HG02610 (cell line): ENCODE measurements around the gene ZNF410.
"Not testable (repeated sequence)": the region's sequence is repeated elsewhere in the genome, so short reads cannot be mapped to it uniquely, and the experiment has no call there.

Experiments used
- ATAC-seq: cut with Tn5 transposase; IDR thresholded peaks from one replicate; pipeline ENCODE4 v1.9.1; 2021; ENCODE audit warnings: mild to moderate bottlenecking, moderate library complexity; ENCODE audit not compliant: unreplicated experiment

The ZNF410 gene

DNA sequence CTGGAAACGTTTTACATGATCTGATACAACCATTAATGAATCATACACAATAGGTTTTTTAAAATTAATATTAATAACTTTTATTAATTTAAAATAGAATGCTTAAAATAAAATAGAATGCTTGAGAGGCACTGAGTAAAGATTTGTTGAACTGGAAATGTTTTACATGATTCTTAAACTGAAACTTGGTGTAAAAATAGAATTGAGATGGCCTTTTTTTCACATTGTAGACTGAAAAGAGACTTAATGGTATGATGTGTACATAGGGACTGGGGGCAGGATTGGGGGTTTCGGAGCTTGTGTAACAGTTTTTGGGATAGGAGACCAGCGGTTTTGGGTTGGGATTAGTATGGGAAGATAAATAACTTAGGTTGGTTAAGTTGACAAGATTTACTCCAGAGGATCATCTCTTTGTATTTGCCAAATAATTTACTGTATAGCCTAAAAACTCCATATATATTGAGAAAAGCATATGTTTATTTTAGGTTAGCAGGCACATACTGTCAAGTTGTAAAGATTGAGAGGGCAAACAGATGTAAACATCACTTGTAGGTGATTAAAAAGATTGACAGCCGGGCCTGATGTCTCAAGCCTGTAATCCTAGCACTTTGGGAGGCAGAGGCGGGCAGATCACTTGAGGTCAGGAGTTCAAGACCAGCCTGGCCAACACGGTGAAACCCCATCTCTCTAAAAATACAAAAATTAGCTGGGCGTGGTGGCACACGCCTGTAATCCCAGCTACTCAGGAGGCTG is 2.0 kb upstream of the ZNF410 start:
- no peak for ATAC-seq

DNA sequence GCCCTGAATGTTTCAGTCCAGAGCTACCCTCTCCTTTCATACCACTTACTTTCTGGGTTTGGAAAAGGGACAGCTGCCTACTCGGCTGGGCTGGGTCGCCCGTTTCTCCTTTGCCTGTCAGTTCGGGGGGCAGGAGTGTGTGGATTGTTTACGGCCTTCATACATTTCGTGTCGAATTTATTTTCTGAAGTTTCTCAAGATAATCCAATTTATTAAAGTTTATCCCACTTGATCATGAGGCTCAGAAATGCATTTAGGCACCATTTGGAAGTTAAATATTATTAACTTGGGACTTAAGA is 608 bp downstream of the ZNF410 start:
- ATAC-seq = no peak

DNA sequence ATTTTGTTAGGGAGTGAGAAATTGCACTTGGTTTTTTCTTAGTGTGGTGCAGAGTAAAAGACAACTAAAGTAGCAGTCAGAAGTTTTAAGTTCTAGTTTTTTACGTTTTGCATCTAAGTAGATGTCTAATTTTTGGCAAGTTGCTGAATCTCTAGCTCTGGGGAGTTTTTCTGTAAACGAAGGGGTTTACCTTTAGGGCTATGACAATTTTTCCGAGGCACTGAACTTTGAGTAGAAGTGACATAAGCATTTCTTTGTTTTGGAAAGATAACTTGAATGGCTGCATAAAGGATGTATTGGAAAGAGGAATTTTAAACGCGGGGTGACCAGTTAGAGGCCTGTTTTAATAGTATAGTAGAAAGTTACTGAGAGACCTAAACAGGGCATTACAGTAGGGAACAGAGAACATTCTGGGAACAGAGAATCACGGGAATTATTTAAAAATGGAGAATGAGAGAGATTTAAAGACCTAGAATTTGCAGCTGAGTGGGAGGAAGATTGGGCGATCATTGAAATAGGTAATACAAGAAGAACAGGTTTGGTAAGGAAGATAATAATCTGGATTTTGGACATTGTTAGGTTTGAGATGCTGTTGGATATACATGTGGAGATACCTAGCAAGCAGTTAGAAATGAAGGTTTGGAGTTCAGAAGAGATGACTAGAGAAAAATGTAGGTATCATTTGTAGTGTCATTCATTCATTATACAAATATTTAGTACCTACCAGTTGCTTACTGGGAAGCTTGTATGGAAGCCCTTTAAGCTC is 1.2 kb downstream of the ZNF410 start:
- ATAC-seq = no peak

DNA sequence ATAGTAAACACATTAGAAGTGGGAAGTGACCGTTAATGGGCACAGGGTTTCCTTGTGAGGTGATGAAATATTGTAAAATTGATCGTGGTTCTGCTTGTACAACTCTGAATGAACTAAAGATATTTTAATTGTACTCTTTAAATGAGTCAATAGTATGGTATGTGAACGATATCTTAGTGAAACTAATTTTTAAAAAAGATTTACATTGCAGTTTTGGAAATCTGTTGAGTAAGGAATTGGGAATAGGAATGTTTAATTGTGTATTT is 1.7 kb downstream of the ZNF410 start:
- ATAC-seq = no peak

DNA sequence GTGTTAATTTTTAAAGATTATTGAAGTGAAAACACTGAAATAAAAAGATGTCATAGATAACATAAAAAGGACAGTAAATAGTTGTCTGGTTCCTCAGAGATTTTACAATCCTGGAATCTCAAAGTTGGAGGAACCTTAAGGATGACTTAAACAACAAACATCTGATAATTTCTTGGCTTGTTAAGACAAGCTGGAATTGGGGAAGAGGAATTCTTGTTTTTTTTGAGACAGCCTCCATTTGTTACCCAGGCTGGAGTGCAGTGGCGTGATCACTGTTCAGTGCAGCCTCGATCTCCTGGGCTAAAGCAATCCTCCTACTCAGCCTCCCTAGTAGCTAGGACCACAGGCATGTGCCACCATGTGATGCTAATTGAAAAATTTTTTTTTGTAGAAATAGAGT is 2.3 kb downstream of the ZNF410 start:
- no peak for ATAC-seq

DNA sequence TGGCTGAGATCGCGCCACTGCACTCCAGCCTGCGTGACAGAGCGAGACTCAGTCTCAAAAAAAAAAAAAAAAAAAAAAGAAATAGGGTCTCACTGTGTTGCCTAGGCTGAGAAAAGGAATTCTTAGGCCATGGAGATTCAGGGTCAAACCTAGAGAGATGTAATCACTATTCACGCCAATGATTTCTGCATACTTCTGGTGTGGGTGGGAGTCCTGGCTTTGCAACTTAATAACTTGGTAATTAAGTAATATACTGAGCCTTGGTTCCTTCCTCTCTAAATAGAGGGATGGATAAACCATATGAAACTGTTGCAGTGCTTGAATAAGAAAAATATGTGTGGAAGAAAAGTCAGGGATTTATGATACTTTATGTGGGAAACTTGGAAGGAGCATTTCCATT is 2.7 kb downstream of the ZNF410 start:
- no peak for ATAC-seq

DNA sequence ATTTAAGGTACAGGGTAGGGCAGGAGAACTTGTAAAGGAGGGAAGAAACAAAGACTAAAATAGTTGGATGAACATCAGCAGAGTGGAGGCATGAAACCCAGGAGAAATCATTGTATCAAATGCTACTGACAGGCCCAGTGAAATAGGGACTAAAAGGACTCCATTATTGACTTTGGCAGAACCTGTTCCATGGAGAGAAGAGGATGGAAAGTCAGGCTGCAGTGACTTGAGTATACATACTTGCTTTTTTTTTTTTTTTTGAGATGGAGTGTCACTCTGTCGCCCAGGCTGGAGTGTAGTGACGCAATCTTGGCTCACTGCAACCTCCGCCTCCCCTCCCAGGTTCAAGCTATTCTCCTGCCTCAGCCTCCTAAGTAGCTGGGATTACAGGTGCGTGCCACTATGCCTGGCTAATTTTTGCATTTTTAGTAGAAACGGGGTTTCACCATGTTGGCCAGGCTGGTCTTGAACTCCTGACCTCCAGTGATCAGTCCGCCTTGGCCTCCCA is 7.6 kb downstream of the ZNF410 start:
- not testable (repeated sequence) for ATAC-seq

DNA sequence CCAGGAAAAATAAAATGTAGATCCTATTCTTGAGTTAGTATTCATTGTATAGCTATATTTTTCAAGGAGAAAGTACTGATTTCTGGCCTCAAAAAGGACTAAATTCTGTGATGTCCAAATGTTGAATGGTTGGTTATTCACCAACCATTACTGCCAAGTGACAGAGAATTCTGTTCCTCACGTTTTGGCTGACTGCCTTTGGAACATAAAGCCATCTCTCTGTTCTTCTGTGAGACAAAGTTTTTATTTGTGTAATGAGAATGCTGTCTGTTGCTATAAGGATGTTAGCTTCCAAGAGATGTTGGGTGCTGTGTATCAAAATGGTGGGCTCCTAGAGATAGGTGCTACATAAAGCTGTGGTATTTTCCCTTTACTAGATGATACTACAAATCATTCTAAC is 9.3 kb downstream of the ZNF410 start:
- no peak for ATAC-seq

DNA sequence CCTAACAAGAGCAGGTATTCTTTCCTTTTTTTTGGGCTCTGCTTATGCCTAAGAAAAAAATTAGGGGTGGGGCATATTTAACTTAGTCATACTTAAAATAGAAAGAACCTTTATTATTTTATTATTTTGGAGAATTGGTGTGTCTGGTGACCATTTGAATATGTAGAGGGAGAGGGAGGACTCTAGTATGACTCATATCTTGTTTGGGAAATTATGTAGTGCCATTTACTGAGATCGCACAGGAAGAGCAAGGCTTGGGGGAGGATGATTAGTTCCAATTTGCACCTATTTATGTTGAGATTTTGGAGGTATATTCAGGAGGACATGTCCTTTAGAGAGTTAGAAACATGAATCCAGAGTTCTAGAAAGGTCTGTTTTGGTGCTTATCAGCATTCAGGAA is 9.9 kb downstream of the ZNF410 start:
- no peak for ATAC-seq

DNA sequence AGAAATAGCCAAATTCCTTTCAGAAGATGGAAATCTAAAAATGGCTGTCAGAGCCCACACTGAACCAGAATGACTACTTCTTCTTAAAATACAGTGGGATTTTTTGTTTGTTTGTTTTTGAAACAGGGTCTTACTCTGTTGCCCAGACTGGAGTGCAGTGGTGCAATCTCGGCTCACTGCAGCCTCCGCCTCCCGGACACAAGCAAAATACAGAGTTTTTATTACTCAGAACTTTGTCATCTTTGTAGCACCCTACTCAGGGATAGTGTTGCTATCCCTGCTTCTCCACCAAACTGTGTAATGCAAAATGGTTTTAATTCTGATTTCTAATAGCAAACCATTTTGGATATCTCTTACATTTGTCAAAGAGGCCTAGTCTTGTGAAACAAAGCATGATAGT is 16.4 kb downstream of the ZNF410 start:
- ATAC-seq = no peak

DNA sequence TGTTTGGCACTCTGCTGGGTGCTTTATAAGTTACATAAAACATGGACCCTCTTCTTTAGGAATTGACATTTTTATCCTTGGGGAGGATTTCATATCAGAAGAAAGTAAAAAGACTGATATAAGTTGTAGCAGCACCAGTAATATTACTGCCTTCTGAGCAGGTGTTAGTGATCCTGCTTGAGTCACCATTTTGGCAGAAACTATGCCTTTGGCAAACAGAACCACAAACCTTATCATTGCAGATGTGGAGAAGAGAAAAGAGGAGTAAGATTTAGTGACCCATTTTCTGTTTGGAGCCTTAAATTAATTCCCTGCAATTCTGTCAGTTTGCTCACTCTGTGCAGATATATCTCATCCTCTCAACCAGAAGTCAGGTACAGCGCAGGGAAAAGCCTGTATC is 23.0 kb downstream of the ZNF410 start:
- ATAC-seq = no peak

DNA sequence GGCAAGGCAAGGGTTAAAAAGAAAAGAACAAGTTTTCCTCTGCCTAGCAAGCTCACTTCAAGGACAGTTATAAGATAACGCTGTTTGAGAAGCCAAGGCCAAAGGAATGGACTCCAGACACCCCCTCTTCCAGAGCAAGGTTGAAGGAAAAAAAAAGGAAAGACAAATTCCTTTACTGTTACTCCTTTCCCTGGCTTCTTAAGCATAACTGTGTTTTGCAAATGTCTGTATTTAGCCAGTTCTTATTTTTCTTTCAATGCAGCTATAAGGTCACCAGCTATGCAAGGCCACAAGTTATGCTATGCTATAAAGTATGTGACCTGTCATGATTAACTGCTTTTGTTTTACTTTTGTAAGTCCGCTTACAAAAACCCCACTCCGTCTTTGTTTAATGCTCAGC is 26.6 kb downstream of the ZNF410 start:
- ATAC-seq = no peak

DNA sequence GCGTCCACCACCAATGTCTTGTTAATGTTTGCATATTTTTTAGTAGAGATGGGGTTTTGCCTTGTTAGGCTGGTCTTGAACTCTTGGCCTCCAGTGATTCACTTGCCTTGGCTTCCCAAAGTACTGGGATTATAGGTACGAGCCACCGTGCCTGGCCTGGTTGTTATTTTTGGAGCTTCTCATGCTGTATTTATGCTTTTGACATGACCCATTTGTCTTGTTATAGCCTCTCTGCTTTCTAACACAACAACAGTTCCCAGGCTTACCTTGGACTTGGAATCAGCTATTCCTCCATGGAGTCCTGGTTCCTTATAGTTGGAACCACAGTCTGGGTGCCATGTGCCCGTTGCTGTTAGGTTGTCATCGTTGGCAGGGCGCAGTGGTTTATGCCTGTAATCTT is 29.7 kb downstream of the ZNF410 start:
- no peak for ATAC-seq

DNA sequence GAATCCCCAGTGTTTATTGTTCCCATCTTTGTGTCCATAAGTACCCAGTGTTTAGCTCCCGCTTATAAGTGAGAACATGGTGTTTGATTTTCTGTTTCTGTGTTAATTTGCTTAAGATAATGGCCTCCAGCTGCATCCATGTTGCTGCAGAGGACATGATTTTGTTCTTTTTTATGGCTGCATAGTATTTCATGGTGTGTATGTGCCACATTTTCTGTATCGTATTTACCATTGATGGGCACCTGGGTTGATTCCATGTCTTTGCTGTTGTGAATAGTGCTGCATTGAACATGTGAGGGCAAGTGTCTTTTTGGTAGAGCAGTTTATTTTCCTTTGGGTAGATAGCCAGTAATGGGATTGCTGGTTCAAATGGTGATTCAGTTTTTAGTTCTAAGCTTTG is 32.8 kb downstream of the ZNF410 start:
- ATAC-seq = not testable (repeated sequence)

DNA sequence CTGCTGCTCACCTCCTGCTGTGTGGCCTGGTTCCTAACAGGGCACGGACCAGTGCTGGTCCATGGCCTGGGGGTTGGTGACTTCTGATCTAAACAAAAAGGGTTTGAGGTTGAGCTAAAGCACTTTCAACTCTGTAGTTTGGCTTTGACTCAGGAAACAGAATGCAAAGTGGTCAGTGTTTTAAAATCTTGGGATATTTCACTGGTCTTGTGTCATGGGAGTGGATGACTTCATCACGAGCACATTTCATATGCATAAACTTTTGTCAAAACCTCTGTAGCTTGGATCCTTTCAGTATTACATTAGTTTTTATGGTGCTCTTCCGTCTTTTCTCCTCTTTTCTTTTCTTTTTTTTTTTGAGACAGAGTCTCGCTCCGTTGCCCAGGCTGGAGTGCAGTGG is 37.7 kb downstream of the ZNF410 start:
- no peak for ATAC-seq

DNA sequence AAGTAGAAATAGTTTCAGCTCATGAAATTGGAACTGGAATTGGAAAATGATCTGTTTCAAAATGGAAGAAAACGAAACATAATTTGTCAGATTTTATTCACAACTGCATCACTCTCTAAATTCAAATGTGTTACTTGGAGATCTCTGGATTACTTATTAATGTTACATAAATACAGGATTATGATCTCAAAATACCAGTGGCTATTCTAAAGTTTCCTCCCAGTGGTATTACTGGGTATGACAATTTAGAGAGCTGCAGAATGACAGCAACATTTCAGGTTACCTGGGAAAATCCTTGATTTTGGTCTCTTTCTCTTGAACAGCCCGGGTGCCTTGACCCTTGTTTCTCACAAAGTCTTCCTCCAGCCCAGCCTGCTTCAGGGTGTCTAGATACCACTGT is 49.0 kb downstream of the ZNF410 start:
- no peak for ATAC-seq

DNA sequence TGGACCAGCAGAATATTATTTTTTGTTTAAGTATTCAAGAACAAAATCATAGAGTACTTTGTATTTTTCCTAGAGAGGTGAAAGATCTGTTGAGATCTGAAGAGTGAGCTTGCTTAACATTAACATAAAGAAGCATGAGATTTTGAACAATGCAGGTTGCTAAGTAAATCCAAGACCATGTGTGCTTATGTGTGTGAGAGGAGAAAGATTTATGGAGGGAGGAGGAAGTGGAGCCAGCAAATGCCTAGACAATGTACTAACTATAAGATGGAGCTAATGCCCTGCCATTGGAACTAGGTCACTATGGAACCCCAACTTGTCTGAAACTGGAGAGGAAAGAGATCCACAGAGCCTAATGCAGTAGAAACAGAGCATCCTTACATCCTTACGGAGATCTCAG is 49.9 kb downstream of the ZNF410 start:
- no peak for ATAC-seq

DNA sequence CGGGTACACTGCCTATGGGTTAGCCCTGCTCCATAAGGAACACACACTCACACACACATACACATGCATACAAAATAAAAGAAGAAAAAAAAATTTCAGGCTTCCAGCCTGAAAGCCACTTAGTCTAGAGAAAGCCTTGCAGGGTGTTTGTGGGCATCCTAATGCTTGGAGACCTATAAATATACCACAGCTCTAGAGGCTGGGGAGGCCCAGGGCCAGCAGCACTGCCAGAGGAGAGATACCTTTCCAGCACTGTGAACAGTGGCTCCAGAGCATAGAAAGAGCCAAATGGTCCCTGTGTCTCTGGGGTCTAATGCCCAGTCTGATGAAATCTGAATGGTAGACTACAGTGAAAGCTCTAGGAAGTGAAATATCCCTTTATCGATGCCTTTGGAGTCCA is 50.4 kb downstream of the ZNF410 start:
- ATAC-seq = no peak

DNA sequence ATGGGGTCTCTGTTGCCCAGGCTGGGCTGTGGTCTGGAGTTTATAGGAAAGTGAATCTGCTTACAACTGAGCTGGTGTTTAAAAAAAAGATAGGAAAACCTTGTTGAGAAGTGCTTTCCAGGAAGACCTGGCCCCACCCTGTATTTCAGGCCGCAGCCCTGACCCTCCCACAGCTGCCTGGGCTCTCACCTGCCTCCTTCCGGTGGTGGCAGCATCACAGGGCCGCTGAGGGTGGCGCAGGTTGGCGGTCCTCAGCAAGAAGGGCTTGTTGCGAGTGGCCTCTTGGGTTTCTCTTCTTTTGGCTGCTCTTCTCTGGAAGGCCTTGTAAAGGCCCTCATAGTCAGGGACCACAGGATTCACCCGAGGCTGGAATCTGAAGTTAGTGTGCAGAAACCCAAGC is 55.5 kb downstream of the ZNF410 start:
- ATAC-seq = no peak

DNA sequence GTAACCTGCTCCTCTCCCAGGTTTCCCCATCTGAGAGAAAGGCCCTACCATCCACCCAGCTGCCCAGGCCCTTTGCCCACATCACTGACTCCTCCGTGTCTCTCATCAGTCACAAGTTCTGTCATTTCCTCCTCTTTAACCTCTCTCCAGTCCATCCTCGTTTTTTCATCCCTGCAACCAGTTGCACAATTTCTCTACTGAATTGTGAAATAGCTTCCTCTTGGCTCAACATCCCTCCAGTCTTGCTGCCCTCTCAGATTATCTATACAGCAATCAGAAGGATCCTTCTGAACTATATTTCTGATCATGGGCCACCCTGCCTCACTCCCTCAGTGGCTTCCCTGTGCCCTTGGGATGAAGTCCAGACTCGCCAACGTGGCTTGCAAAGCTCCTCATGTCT is 56.4 kb downstream of the ZNF410 start:
- no peak for ATAC-seq

DNA sequence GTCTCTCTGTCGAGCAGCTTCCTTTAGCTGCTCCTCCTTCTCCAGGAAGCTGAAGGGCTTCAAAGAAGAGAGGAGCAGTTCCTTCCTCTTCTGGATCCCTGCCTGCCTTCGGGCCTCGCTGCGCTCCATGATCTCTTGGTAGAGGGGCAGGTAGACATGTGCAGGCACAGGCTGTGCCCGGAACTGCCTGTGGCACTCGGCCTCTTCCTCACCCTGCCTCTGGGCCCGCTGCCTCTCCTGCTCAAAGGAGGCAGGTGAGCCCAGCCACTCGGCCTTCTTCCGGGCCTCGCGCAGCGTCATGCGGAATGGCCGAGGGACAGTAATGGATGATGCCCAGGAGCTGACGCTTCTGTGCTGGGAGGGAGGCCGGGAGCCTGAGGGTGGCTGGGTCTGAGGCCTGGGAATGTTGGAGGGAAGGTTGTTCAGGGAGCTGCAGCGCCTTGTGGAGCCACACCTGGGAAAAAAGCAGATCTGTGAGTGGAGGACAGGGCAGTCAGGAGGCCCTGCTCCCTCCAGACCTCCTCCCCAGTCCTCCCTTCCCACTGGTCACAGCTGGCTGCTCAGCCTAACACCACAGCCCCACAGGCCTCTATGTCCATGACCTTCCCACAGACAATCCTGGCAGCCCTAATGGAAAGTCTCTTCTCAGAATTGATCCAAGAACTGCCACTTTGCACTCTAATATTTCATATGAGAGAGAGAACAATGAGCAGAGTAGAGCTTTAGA is 57.9 kb downstream of the ZNF410 start:
- ATAC-seq = no peak

DNA sequence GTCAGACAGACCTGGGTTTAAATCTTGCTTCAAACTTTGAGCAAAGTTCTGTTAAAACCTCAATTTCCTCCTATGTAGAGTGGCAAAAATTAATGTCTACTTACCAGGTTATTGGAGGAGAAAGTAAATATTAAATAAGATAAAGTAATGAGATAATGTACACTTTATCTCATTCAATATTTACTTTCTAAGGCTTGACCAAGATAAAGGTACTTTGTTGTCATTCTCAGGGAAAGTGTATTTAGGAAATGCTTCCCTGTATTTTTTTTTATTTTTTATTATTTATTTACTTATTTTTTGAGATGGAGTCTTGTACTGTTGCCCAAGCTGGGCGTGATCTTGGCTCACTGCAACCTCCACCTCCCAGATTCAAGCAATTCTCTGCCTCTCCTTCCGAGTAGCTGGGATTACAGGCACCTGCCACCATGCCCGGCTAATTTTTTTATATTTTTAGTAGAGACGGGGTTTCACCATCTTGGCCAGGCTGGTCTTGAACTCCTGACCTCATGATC is 58.6 kb downstream of the ZNF410 start:
- no peak for ATAC-seq
